Muscle of leg (tissue), 11 donors: Measurements from ENCODE around the gene CAPN8. TPM values are rescaled to one million over a fixed set of nuclear protein-coding genes. Genes with fewer than 3 reads are reported as not detected.
"Not testable (repeated sequence)": the region's sequence is repeated elsewhere in the genome, so short reads cannot be mapped to it uniquely, and the experiment has no call there.

Source experiments
- DNase-seq: peaks from one replicate; pipeline ENCODE4 v3.0.0; 2013
- H3K27ac ChIP-seq: one replicate; pipeline ENCODE4 v1.5.1; 2013; ENCODE audit warnings: mild to moderate bottlenecking, low read length, control low read depth
- H3K27me3 ChIP-seq: one replicate; pipeline ENCODE4 v1.6.1; 2013; ENCODE audit warnings: low read length; ENCODE audit not compliant: control insufficient read depth, insufficient read depth
- H3K36me3 ChIP-seq: one replicate; pipeline ENCODE4 v1.6.1; 2013; ENCODE audit warnings: low read length; ENCODE audit not compliant: control insufficient read depth, insufficient read depth
- H3K4me1 ChIP-seq: one replicate; pipeline ENCODE4 v1.6.1; 2013; ENCODE audit warnings: low read length; ENCODE audit not compliant: control insufficient read depth, insufficient read depth
- H3K4me3 ChIP-seq: one replicate; pipeline ENCODE4 v1.5.1; 2013; ENCODE audit warnings: low read length, control low read depth
- H3K9me3 ChIP-seq: replicated peaks from 2 replicates; pipeline ENCODE4 v1.6.1; 2013; ENCODE audit warnings: low read depth, low read length; ENCODE audit not compliant: control insufficient read depth
- WGBS: methylation state at CpG from one replicate; pipeline ENCODE4 v1.1.5; 2013; ENCODE audit warnings: missing lambda C conversion rate; ENCODE audit not compliant: insufficient coverage; 5-methylcytosine and 5-hydroxymethylcytosine counted together
- polyA plus RNA-seq, 8 donors: library from polyadenylated mRNA; unstranded; fragments of 120-200 nt; gene quantifications; one replicate each; pipeline versions ENCODE4 v1.2.1 to v1.2.3, GENCODE V29; 2013; ENCODE audit warnings: inconsistent platforms in 1 of 8, low replicate concordance in 1 of 8; ENCODE audit not compliant: insufficient read length in 8 of 8, insufficient read depth in 1 of 8
- total RNA-seq: library from RNA; stranded (reverse); fragments of 120-200 nt; gene quantifications from one replicate; pipeline ENCODE4 v1.2.4, GENCODE V29; 2013

The CAPN8 gene
- total and polyA plus RNA-seq, 9 donors: 0.34 to 0.84 (median 0.53) TPM; not detected in 1

GRCh38 chr1:223518553-223518952, 146.9 kb downstream of the CAPN8 start:
- 80% methylated on average over 1 of the region's 1 CpG for WGBS

DNA sequence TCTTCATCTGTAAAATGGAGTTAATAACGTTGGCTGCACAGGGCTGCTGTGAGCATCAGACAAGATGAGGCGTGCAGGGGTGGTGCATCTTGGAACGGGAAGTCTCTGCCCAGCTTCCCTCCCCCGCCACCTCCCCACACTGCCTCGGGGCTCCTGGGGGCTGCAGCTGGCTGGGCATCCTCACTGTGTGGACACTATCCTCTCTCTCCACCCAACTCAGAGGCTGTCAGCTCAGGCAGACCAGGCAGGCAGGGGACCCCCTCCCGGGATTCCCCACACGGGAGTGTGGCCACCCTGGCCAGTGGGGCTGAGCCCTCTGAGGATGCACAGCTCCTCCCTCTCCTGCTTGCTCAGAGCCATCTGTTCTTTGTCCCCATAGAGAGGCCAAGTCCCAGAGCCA, 149.6 kb downstream of the CAPN8 start:
- 25% methylated on average over 2 of the region's 7 CpGs for WGBS
- Histone ChIP-seq H3K27me3 (peaks cover 13% of the 10 kb centered on the region), H3K4me1 (no peaks in the 10 kb centered on the region), H3K36me3 (no peaks in the 10 kb centered on the region), H3K9me3 (no peaks in the 10 kb centered on the region), H3K27ac (no peak overlapping the region), H3K4me3 (no peak overlapping the region)
- DNase-seq: no peak

More at GRCh38 chr1:223518553-223518952, 146.9 kb downstream of the CAPN8 start:
- H3K9me3 ChIP-seq, H3K27ac ChIP-seq, H3K4me1 ChIP-seq, H3K36me3 ChIP-seq, H3K4me3 ChIP-seq, DNase-seq, H3K27me3 ChIP-seq: not testable (repeated sequence)

DNA sequence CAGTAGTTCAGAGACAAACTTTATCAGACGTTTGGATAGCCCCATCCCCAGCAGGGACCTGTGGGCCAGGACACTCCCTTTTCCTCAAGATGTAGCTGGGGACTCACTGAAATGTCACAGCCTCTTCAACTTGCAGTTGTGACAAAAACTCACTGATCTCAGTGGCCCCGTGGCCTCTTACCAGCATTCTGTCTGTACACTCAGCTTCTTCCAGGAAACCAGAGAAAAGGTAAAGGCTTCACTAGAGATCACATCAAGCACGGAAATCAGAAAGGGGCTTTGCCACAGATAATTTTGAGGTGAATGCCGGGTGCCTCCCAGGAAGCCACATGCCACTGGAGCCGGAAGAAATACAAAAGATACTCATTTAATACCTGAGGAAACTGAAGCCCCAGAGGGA, 150.1 kb downstream of the CAPN8 start:
- no peaks in the 10 kb centered on the region for H3K9me3 ChIP-seq
- H3K27me3 ChIP-seq: peaks cover 13% of the 10 kb centered on the region
- DNase-seq: no peak
- no peak overlapping the region for H3K27ac ChIP-seq
- no peak overlapping the region for H3K4me3 ChIP-seq
- H3K36me3 ChIP-seq: no peaks in the 10 kb centered on the region
- H3K4me1 ChIP-seq: no peaks in the 10 kb centered on the region
- WGBS: 63% methylated on average over 3 of the region's 5 CpGs

GRCh38 chr1:223514644-223515043, 150.9 kb downstream of the CAPN8 start:
- H3K4me3 ChIP-seq: no peak overlapping the region
- H3K9me3 ChIP-seq: no peaks in the 10 kb centered on the region
- DNase-seq: no peak
- H3K27ac ChIP-seq: no peak overlapping the region
- peaks cover 13% of the 10 kb centered on the region for H3K27me3 ChIP-seq
- H3K4me1 ChIP-seq: no peaks in the 10 kb centered on the region
- no peaks in the 10 kb centered on the region for H3K36me3 ChIP-seq
- 40% methylated on average over 1 of the region's 2 CpGs for WGBS

- Histone ChIP-seq H3K4me1 (no peaks in the 10 kb centered on the region), H3K4me3 (no peak overlapping the region), H3K9me3 (no peaks in the 10 kb centered on the region), H3K36me3 (no peaks in the 10 kb centered on the region), H3K27ac (no peak overlapping the region), H3K27me3 (peaks cover 13% of the 10 kb centered on the region)
- no CpG with 5 or more reads among the region's 4 CpGs for WGBS
- no peak for DNase-seq
These were observed 152.2 kb downstream of the CAPN8 start for GRCh38 chr1:223513309-223513708.

GRCh38 chr1:223512057-223512456, 153.4 kb downstream of the CAPN8 start:
- no peaks in the 10 kb centered on the region for H3K9me3 ChIP-seq
- no peaks in the 10 kb centered on the region for H3K4me1 ChIP-seq
- H3K4me3 ChIP-seq: no peak overlapping the region
- H3K36me3 ChIP-seq: no peaks in the 10 kb centered on the region
- DNase-seq: no peak
- H3K27me3 ChIP-seq: peaks cover 13% of the 10 kb centered on the region
- no peak overlapping the region for H3K27ac ChIP-seq
- no CpG with 5 or more reads among the region's 6 CpGs for WGBS

GRCh38 chr1:223508796-223509195, 156.7 kb downstream of the CAPN8 start:
- H3K9me3 ChIP-seq: no peaks in the 10 kb centered on the region
- H3K4me1 ChIP-seq: no peaks in the 10 kb centered on the region
- peaks cover 7% of the 10 kb centered on the region for H3K27me3 ChIP-seq
- no peak for DNase-seq
- WGBS: 38% methylated on average over 7 of the region's 7 CpGs
- H3K27ac ChIP-seq: no peak overlapping the region
- H3K4me3 ChIP-seq: no peak overlapping the region
- no peaks in the 10 kb centered on the region for H3K36me3 ChIP-seq

DNA sequence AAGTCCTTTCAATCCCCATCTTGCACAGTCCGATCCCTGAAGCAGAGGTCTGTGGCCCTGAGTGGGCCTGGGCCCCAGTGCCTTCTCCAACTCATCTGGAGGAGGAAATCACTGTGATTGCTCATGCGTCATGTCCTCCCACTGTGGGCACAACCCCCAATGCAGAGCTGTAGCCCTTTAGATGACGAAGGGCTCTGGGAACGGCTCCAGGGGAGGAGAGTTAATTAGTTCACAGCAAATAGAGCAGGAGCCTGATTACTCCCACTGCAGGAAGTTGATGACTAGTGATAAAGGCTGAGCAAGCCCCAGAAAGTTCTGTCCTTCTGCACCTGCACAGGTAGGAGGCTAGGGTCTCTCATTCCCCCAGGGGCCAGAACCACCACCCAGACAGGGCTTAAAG, 160.8 kb downstream of the CAPN8 start:
- Histone ChIP-seq H3K4me1 (no peaks in the 10 kb centered on the region), H3K27ac (no peak overlapping the region), H3K4me3 (no peak overlapping the region), H3K9me3 (no peaks in the 10 kb centered on the region), H3K27me3 (no peaks in the 10 kb centered on the region), H3K36me3 (no peaks in the 10 kb centered on the region)
- DNase-seq: no peak
- no CpG with 5 or more reads among the region's 4 CpGs for WGBS

GRCh38 chr1:223503348-223503747, 162.2 kb downstream of the CAPN8 start:
- H3K36me3 ChIP-seq: no peaks in the 10 kb centered on the region
- DNase-seq: no peak
- H3K4me3 ChIP-seq: no peak overlapping the region
- no peaks in the 10 kb centered on the region for H3K9me3 ChIP-seq
- WGBS: no CpG with 5 or more reads among the region's 4 CpGs
- no peak overlapping the region for H3K27ac ChIP-seq
- no peaks in the 10 kb centered on the region for H3K4me1 ChIP-seq
- H3K27me3 ChIP-seq: no peaks in the 10 kb centered on the region

DNA sequence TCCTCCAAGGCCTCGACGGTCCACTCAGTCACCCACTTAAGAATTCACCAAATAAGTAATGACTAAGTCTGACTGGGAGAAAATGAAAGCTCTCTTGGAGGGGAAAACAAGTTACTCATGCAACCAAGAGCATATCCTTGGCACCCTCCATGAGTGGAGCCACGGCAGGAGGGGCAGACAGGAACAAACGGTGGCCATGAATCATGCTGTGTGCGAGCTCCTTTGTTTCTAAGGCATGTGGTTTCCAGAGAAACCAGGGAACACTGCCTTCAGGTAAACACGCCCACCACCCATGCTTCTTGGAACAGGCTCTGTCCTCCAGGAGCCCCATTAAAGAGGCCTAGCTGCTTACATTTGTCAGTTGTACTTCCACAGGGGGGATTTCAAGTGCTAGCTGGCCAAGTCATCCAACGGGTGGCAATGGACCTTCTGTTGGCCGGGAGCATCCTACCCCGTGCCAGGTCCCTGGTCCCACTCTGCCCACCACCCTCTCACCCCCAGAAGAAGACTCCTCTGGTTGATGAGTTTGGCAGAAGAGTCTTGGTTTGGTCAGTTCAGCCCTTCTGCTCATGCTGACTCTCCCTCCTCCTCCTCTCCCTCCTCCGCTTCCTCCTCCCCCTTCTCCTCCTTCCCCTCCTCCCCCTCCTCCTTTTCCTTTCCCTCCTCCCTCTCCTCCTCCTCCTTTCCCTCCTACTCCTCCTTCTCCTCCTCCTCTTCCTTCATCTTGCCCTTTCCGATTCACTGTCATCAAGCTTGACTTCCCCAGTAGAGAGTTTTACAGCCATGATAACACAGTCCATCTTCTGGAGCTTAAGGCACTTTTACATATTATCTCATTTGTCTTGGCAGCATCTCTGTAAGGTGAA, 164.7 kb downstream of the CAPN8 start:
- 63% methylated on average over 7 of the region's 11 CpGs for WGBS
- H3K4me1 ChIP-seq: no peaks in the 10 kb centered on the region
- no peak for DNase-seq
- H3K9me3 ChIP-seq: no peaks in the 10 kb centered on the region
- no peaks in the 10 kb centered on the region for H3K36me3 ChIP-seq
- H3K27me3 ChIP-seq: peaks cover 3% of the 10 kb centered on the region
- H3K4me3 ChIP-seq: no peak overlapping the region
- H3K27ac ChIP-seq: no peak overlapping the region
